Mesendoderm (in vitro differentiated cells): Measurements from ENCODE around the gene HBEGF.

Experiments used
- DNase-seq: peaks from one replicate; pipeline ENCODE4 v3.0.0; 2013
- H2AK5ac ChIP-seq: 2 replicates; pipeline ENCODE4 v1.6.1; 2013; ENCODE audit warnings: low read length, inconsistent platforms
- H2BK120ac ChIP-seq: 2 replicates; pipeline ENCODE4 v1.6.1; 2013; ENCODE audit warnings: low read depth, mild to moderate bottlenecking, low read length, moderate library complexity, mixed read lengths
- H2BK15ac ChIP-seq: replicated peaks from 2 replicates; pipeline ENCODE4 v1.6.1; 2013; ENCODE audit warnings: low read depth, mild to moderate bottlenecking, moderate library complexity
- H2BK5ac ChIP-seq: 2 replicates; pipeline ENCODE4 v1.6.1; 2013; ENCODE audit warnings: low read length, inconsistent platforms
- H3K18ac ChIP-seq: 2 replicates; pipeline ENCODE4 v1.6.1; 2013; ENCODE audit warnings: mild to moderate bottlenecking, low read length, mixed read lengths
- H3K23ac ChIP-seq: one replicate; pipeline ENCODE4 v1.6.1; 2013; ENCODE audit warnings: low read length
- H3K27ac ChIP-seq: 2 replicates; pipeline ENCODE4 v1.5.1; 2013; ENCODE audit warnings: low read depth, mild to moderate bottlenecking, inconsistent platforms, low read length, moderate library complexity
- H3K27me3 ChIP-seq: 2 replicates; pipeline ENCODE4 v1.6.1; 2013; ENCODE audit warnings: low read length, control low read depth, mild to moderate bottlenecking, inconsistent platforms; ENCODE audit not compliant: insufficient read depth, poor library complexity
- H3K36me3 ChIP-seq: 2 replicates; pipeline ENCODE4 v1.6.1; 2013; ENCODE audit warnings: low read length, inconsistent platforms; ENCODE audit not compliant: control insufficient read depth, insufficient read depth
- H3K4ac ChIP-seq: one replicate; pipeline ENCODE4 v1.6.1; 2013; ENCODE audit warnings: low read depth, mild to moderate bottlenecking, low read length, moderate library complexity
- H3K4me1 ChIP-seq: 2 replicates; pipeline ENCODE4 v1.6.1; 2013; ENCODE audit warnings: low read depth, low read length, inconsistent platforms; ENCODE audit not compliant: control insufficient read depth
- H3K4me2 ChIP-seq: 2 replicates; pipeline ENCODE4 v1.6.1; 2013; ENCODE audit warnings: low read length
- H3K4me3 ChIP-seq: 2 replicates; pipeline ENCODE4 v1.5.1; 2013; ENCODE audit warnings: mild to moderate bottlenecking, low read length
- H3K56ac ChIP-seq: one replicate; pipeline ENCODE4 v1.6.1; 2013; ENCODE audit warnings: low read length
- H3K79me1 ChIP-seq: 2 replicates; pipeline ENCODE4 v1.6.1; 2013; ENCODE audit warnings: low read length, inconsistent platforms
- H3K79me2 ChIP-seq: 2 replicates; pipeline ENCODE4 v1.6.1; 2013; ENCODE audit warnings: mild to moderate bottlenecking, low read length; ENCODE audit not compliant: control insufficient read depth, insufficient read depth
- H3K9ac ChIP-seq: 2 replicates; pipeline ENCODE4 v1.6.1; 2013; ENCODE audit warnings: low read length, inconsistent platforms
- H4K5ac ChIP-seq: one replicate; pipeline ENCODE4 v1.6.1; 2013; ENCODE audit warnings: low read length
- H4K8ac ChIP-seq: one replicate; pipeline ENCODE4 v1.6.1; 2013; ENCODE audit warnings: low read depth, mild to moderate bottlenecking, control low read depth, low read length, moderate library complexity
- WGBS: extraction: QIAGEN DNeasy Blood & Tissue Kit; methylation state at CpG from one replicate; pipeline ENCODE4 v1.1.7; 2013; ENCODE audit warnings: low lambda C conversion rate, missing lambda C conversion rate; ENCODE audit not compliant: insufficient coverage; ENCODE audit errors: extremely low coverage; 5-methylcytosine and 5-hydroxymethylcytosine counted together

The HBEGF gene

GRCh38 chr5:140339636-140340035, 6.8 kb downstream of the HBEGF start:
- H3K4ac ChIP-seq = no peak overlapping the region
- H2BK120ac ChIP-seq = no peak overlapping the region
- no peak overlapping the region for H2BK15ac ChIP-seq
- no peak overlapping the region for H2BK5ac ChIP-seq
- no peaks in the 10 kb centered on the region for H3K4me1 ChIP-seq
- H3K23ac ChIP-seq = no peak overlapping the region
- no peak overlapping the region for H3K4me3 ChIP-seq
- no peak for DNase-seq
- no peaks in the 10 kb centered on the region for H3K79me2 ChIP-seq
- H3K27ac ChIP-seq = no peak overlapping the region
- H4K5ac ChIP-seq = no peak overlapping the region
- H3K79me1 ChIP-seq = no peaks in the 10 kb centered on the region
- no peaks in the 10 kb centered on the region for H3K36me3 ChIP-seq
- no peak overlapping the region for H3K9ac ChIP-seq
- no peak overlapping the region for H3K56ac ChIP-seq
- H3K18ac ChIP-seq = no peak overlapping the region
- no peak overlapping the region for H4K8ac ChIP-seq
- H2AK5ac ChIP-seq = no peak overlapping the region
- WGBS = no CpG with 5 or more reads among the region's 4 CpGs
- no peak overlapping the region for H3K4me2 ChIP-seq
- H3K27me3 ChIP-seq = no peaks in the 10 kb centered on the region

GRCh38 chr5:140338908-140339307, 7.5 kb downstream of the HBEGF start:
- Histone ChIP-seq H3K18ac (no peak overlapping the region), H2AK5ac (no peak overlapping the region), H3K56ac (no peak overlapping the region), H3K4me3 (no peak overlapping the region), H3K4me2 (no peak overlapping the region), H3K79me2 (no peaks in the 10 kb centered on the region), H4K8ac (no peak overlapping the region), H3K9ac (no peak overlapping the region), H3K27ac (no peak overlapping the region), H3K27me3 (no peaks in the 10 kb centered on the region), H2BK5ac (no peak overlapping the region), H3K36me3 (no peaks in the 10 kb centered on the region), H3K23ac (no peak overlapping the region), H3K4ac (no peak overlapping the region), H4K5ac (no peak overlapping the region), H2BK120ac (no peak overlapping the region), H3K4me1 (no peaks in the 10 kb centered on the region), H3K79me1 (no peaks in the 10 kb centered on the region), H2BK15ac (no peak overlapping the region)
- no CpG with 5 or more reads among the region's 2 CpGs for WGBS
- DNase-seq = no peak

- WGBS = no CpG with 5 or more reads among the region's 3 CpGs
- no peak overlapping the region for H3K4me2 ChIP-seq
- no peaks in the 10 kb centered on the region for H3K27me3 ChIP-seq
Observed at GRCh38 chr5:140338336-140338735, 8.1 kb downstream of the HBEGF start.

GRCh38 chr5:140337880-140338279, 8.5 kb downstream of the HBEGF start:
- Histone ChIP-seq H4K5ac (no peak overlapping the region), H3K9ac (no peak overlapping the region), H2BK5ac (no peak overlapping the region), H3K4ac (no peak overlapping the region), H3K79me1 (no peaks in the 10 kb centered on the region), H3K4me1 (no peaks in the 10 kb centered on the region), H3K18ac (no peak overlapping the region), H2BK120ac (no peak overlapping the region), H3K56ac (no peak overlapping the region), H3K79me2 (no peaks in the 10 kb centered on the region), H2AK5ac (no peak overlapping the region), H3K4me3 (no peak overlapping the region), H2BK15ac (no peak overlapping the region), H3K27me3 (no peaks in the 10 kb centered on the region), H3K4me2 (no peak overlapping the region), H4K8ac (no peak overlapping the region), H3K36me3 (no peaks in the 10 kb centered on the region), H3K27ac (no peak overlapping the region), H3K23ac (no peak overlapping the region)
- whole genome bisulfite sequencing = no CpG with 5 or more reads among the region's 1 CpG
- DNase-seq = no peak

More at GRCh38 chr5:140338336-140338735, 8.1 kb downstream of the HBEGF start:
- H4K5ac ChIP-seq = no peak overlapping the region
- DNase-seq = no peak
- H3K79me1 ChIP-seq = no peaks in the 10 kb centered on the region
- H2BK15ac ChIP-seq = no peak overlapping the region
- no peak overlapping the region for H3K9ac ChIP-seq
- H3K4me1 ChIP-seq = no peaks in the 10 kb centered on the region
- no peak overlapping the region for H2BK5ac ChIP-seq
- H3K4ac ChIP-seq = no peak overlapping the region
- H3K36me3 ChIP-seq = no peaks in the 10 kb centered on the region
- no peak overlapping the region for H3K4me3 ChIP-seq
- H2BK120ac ChIP-seq = no peak overlapping the region
- H3K18ac ChIP-seq = no peak overlapping the region
- H3K56ac ChIP-seq = no peak overlapping the region
- H3K79me2 ChIP-seq = no peaks in the 10 kb centered on the region
- no peak overlapping the region for H3K27ac ChIP-seq
- no peak overlapping the region for H3K23ac ChIP-seq
- H2AK5ac ChIP-seq = no peak overlapping the region
- no peak overlapping the region for H4K8ac ChIP-seq

GRCh38 chr5:140336388-140336787, 10.0 kb downstream of the HBEGF start:
- no peak overlapping the region for H4K5ac ChIP-seq
- H2BK120ac ChIP-seq = no peak overlapping the region
- H3K23ac ChIP-seq = no peak overlapping the region
- no peaks in the 10 kb centered on the region for H3K36me3 ChIP-seq
- H3K9ac ChIP-seq = no peak overlapping the region
- H2BK5ac ChIP-seq = no peak overlapping the region
- no peak overlapping the region for H2AK5ac ChIP-seq
- H3K4me3 ChIP-seq = no peak overlapping the region
- no peak overlapping the region for H3K4ac ChIP-seq
- no peaks in the 10 kb centered on the region for H3K4me1 ChIP-seq
- no peaks in the 10 kb centered on the region for H3K79me2 ChIP-seq
- no CpG with 5 or more reads among the region's 5 CpGs for WGBS
- no peak overlapping the region for H2BK15ac ChIP-seq
- H4K8ac ChIP-seq = no peak overlapping the region
- DNase-seq = no peak
- H3K27me3 ChIP-seq = no peaks in the 10 kb centered on the region
- no peaks in the 10 kb centered on the region for H3K79me1 ChIP-seq
- H3K4me2 ChIP-seq = no peak overlapping the region
- no peak overlapping the region for H3K56ac ChIP-seq
- no peak overlapping the region for H3K18ac ChIP-seq
- H3K27ac ChIP-seq = no peak overlapping the region

GRCh38 chr5:140331638-140332037, 14.8 kb downstream of the HBEGF start:
- Histone ChIP-seq H2AK5ac (no peak overlapping the region), H3K23ac (no peak overlapping the region), H2BK15ac (no peak overlapping the region), H3K79me2 (no peaks in the 10 kb centered on the region), H3K4me2 (no peak overlapping the region), H3K27ac (no peak overlapping the region), H3K4me1 (peaks cover 2% of the 10 kb centered on the region), H3K18ac (no peak overlapping the region), H3K56ac (no peak overlapping the region), H3K79me1 (no peaks in the 10 kb centered on the region), H3K4ac (no peak overlapping the region), H3K36me3 (no peaks in the 10 kb centered on the region), H3K9ac (no peak overlapping the region), H4K8ac (no peak overlapping the region), H3K27me3 (no peaks in the 10 kb centered on the region), H3K4me3 (no peak overlapping the region), H2BK120ac (no peak overlapping the region), H4K5ac (no peak overlapping the region), H2BK5ac (no peak overlapping the region)
- no CpG with 5 or more reads among the region's 1 CpG for WGBS
- DNase-seq = no peak
